SK-N-SH treated with all-trans-retinoic acid at 6 μM for 48 hours (cell line): ENCODE data around the gene HLA-DMA.

Experiments
- ATAC-seq: fragments of 200-7000 bp; cut with Tn5 transposase; 3 replicates; pipeline ENCODE4 v1.9.1; 2020; ENCODE audit warnings: mild to moderate bottlenecking, moderate library complexity
- ARNTL ChIP-seq: fragments of 450-650 bp; formaldehyde crosslinking; IDR thresholded peaks from 2 replicates; pipeline ENCODE4 v1.5.0; 2020; ENCODE audit warnings: low read depth, mild to moderate bottlenecking, moderate library complexity, borderline replicate concordance
- BACH2 ChIP-seq: fragments of 250-450 bp; sonication (Bioruptor Pico); IDR thresholded peaks from 2 replicates; pipeline ENCODE4 v1.9.0; 2021; ENCODE audit warnings: mild to moderate bottlenecking, borderline replicate concordance
- CSDC2 ChIP-seq: fragments of 250-450 bp; sonication (Bioruptor Pico); IDR thresholded peaks from 2 replicates; pipeline ENCODE4 v1.5.0; 2020; ENCODE audit warnings: mild to moderate bottlenecking, moderate library complexity
- ESRRG ChIP-seq: fragments of 250-450 bp; sonication (Bioruptor Pico); IDR thresholded peaks from 2 replicates; pipeline ENCODE4 v1.6.1; 2021; ENCODE audit warnings: mild to moderate bottlenecking
- GLIS3 ChIP-seq: fragments of 250-450 bp; sonication (Bioruptor Pico); IDR thresholded peaks from 2 replicates; pipeline ENCODE4 v1.5.0; 2020; ENCODE audit warnings: mild to moderate bottlenecking, moderate library complexity
- OSR1 ChIP-seq: fragments of 250-450 bp; sonication (Bioruptor Pico); IDR thresholded peaks from 2 replicates; pipeline ENCODE4 v1.8.0; 2022; ENCODE audit warnings: moderate library complexity, mild to moderate bottlenecking, inconsistent platforms
- TCF4 ChIP-seq: fragments of 250-450 bp; sonication (Bioruptor Pico); IDR thresholded peaks from 2 replicates; pipeline ENCODE4 v1.8.0; 2021; ENCODE audit warnings: mild to moderate bottlenecking, moderate library complexity, borderline replicate concordance
- ZC3H10 ChIP-seq: fragments of 250-450 bp; sonication (Bioruptor Pico); IDR thresholded peaks from 2 replicates; pipeline ENCODE4 v1.5.1; 2021; ENCODE audit warnings: mild to moderate bottlenecking, moderate library complexity
- ZFP3 ChIP-seq: fragments of 250-450 bp; sonication (Bioruptor Pico); IDR thresholded peaks from 2 replicates; pipeline ENCODE4 v1.5.0; 2020; ENCODE audit warnings: mild to moderate bottlenecking, moderate library complexity
- TF ChIP-seq, protein P1 (sequence below): fragments of 250-450 bp; sonication (Bioruptor Pico); IDR thresholded peaks from 2 replicates; pipeline ENCODE4 v1.5.0; 2020; ENCODE audit warnings: mild to moderate bottlenecking, moderate library complexity
- TF ChIP-seq, protein P2 (sequence below): fragments of 250-450 bp; sonication (Bioruptor Pico); IDR thresholded peaks from 2 replicates; pipeline ENCODE4 v1.5.1; 2021; ENCODE audit warnings: mild to moderate bottlenecking, moderate library complexity
- TF ChIP-seq, protein P3 (sequence below): fragments of 250-450 bp; sonication (Bioruptor Pico); IDR thresholded peaks from 2 replicates; pipeline ENCODE4 v1.8.0; 2020; ENCODE audit warnings: mild to moderate bottlenecking, moderate library complexity, borderline replicate concordance
- TF ChIP-seq, protein P4 (sequence below): fragments of 250-450 bp; sonication (Bioruptor Pico); IDR thresholded peaks from 2 replicates; pipeline ENCODE4 v1.5.1; 2020; ENCODE audit warnings: low read depth, mild to moderate bottlenecking, moderate library complexity

HLA-DMA gene

DNA sequence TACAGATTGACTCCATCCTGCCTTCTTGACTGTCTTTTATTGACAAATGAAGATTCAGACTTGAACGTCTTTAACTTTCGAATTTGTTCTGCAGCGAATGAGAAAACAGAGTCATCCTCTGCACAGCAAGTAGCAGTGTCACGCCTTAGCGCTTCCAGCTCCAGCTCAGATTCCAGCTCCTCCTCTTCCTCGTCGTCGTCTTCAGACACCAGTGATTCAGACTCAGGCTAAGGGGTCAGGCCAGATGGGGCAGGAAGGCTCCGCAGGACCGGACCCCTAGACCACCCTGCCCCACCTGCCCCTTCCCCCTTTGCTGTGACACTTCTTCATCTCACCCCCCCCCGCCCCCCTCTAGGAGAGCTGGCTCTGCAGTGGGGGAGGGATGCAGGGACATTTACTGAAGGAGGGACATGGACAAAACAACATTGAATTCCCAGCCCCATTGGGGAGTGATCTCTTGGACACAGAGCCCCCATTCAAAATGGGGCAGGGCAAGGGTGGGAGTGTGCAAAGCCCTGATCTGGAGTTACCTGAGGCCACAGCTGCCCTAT lies 27.7 kb upstream of the HLA-DMA start:
- TF ChIP-seq, protein P1, sequence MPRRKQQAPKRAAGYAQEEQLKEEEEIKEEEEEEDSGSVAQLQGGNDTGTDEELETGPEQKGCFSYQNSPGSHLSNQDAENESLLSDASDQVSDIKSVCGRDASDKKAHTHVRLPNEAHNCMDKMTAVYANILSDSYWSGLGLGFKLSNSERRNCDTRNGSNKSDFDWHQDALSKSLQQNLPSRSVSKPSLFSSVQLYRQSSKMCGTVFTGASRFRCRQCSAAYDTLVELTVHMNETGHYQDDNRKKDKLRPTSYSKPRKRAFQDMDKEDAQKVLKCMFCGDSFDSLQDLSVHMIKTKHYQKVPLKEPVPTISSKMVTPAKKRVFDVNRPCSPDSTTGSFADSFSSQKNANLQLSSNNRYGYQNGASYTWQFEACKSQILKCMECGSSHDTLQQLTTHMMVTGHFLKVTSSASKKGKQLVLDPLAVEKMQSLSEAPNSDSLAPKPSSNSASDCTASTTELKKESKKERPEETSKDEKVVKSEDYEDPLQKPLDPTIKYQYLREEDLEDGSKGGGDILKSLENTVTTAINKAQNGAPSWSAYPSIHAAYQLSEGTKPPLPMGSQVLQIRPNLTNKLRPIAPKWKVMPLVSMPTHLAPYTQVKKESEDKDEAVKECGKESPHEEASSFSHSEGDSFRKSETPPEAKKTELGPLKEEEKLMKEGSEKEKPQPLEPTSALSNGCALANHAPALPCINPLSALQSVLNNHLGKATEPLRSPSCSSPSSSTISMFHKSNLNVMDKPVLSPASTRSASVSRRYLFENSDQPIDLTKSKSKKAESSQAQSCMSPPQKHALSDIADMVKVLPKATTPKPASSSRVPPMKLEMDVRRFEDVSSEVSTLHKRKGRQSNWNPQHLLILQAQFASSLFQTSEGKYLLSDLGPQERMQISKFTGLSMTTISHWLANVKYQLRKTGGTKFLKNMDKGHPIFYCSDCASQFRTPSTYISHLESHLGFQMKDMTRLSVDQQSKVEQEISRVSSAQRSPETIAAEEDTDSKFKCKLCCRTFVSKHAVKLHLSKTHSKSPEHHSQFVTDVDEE, result no peak
- no peak for TF ChIP-seq ARNTL (CRISPR knock-in tag)
- TF ChIP-seq ZC3H10, result no peak
- TF ChIP-seq BACH2 (CRISPR knock-in tag), result no peak
- no peak for ATAC-seq

DNA sequence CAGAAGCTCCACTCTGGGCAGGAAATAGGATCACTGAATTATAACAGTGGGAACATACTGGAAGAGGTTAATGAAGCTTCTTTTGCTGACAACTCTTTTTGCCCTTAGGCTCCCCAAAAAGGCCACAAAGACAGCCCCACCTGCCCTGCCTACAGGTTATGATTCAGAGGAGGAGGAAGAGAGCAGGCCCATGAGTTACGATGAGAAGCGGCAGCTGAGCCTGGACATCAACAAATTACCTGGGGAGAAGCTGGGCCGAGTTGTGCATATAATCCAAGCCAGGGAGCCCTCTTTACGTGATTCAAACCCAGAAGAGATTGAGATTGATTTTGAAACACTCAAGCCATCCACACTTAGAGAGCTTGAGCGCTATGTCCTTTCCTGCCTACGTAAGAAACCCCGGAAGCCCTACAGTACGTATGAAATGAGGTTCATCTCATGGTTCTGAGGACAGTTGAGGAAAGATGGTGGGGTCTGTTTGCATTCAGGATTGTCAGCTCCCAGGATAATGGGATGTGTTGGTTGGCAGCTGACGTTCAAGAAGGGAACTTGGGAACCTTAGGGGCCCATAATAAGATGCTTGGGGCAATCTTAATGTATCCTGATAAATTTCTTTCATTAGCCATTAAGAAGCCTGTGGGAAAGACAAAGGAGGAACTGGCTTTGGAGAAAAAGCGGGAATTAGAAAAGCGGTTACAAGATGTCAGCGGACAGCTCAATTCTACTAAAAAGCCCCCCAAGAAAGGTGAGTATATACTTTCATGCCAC lies 27.0 kb upstream of the HLA-DMA start:
- TF ChIP-seq CSDC2 (CRISPR knock-in tag), result no peak
- TF ChIP-seq BACH2 (CRISPR knock-in tag), result no peak
- TF ChIP-seq TCF4, result no peak
- TF ChIP-seq, protein P2, sequence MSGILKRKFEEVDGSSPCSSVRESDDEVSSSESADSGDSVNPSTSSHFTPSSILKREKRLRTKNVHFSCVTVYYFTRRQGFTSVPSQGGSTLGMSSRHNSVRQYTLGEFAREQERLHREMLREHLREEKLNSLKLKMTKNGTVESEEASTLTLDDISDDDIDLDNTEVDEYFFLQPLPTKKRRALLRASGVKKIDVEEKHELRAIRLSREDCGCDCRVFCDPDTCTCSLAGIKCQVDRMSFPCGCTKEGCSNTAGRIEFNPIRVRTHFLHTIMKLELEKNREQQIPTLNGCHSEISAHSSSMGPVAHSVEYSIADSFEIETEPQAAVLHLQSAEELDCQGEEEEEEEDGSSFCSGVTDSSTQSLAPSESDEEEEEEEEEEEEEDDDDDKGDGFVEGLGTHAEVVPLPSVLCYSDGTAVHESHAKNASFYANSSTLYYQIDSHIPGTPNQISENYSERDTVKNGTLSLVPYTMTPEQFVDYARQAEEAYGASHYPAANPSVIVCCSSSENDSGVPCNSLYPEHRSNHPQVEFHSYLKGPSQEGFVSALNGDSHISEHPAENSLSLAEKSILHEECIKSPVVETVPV, result no peak
- TF ChIP-seq, protein P1, result no peak
- ATAC-seq, result no peak

DNA sequence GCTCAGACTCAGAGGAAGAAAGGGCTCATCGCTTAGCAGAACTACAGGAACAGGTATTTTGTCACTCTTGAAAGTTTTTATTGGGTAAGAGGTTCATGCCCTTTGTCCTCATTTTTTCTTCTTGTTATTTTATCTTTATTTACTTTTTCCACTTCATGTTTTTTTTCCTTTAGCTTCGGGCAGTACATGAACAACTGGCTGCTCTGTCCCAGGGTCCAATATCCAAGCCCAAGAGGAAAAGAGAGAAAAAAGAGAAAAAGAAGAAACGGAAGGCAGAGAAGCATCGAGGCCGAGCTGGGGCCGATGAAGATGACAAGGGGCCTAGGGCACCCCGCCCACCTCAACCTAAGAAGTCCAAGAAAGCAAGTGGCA lies 25.0 kb upstream of the HLA-DMA start:
- no peak for ATAC-seq
- TF ChIP-seq, protein P3, sequence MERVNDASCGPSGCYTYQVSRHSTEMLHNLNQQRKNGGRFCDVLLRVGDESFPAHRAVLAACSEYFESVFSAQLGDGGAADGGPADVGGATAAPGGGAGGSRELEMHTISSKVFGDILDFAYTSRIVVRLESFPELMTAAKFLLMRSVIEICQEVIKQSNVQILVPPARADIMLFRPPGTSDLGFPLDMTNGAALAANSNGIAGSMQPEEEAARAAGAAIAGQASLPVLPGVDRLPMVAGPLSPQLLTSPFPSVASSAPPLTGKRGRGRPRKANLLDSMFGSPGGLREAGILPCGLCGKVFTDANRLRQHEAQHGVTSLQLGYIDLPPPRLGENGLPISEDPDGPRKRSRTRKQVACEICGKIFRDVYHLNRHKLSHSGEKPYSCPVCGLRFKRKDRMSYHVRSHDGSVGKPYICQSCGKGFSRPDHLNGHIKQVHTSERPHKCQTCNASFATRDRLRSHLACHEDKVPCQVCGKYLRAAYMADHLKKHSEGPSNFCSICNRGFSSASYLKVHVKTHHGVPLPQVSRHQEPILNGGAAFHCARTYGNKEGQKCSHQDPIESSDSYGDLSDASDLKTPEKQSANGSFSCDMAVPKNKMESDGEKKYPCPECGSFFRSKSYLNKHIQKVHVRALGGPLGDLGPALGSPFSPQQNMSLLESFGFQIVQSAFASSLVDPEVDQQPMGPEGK (CRISPR knock-in tag), result no peak
- TF ChIP-seq ZFP3 (CRISPR knock-in tag) (no peak), OSR1 (CRISPR knock-in tag) (no peak), ESRRG (CRISPR knock-in tag) (no peak), GLIS3 (no peak)
- TF ChIP-seq, protein P4, sequence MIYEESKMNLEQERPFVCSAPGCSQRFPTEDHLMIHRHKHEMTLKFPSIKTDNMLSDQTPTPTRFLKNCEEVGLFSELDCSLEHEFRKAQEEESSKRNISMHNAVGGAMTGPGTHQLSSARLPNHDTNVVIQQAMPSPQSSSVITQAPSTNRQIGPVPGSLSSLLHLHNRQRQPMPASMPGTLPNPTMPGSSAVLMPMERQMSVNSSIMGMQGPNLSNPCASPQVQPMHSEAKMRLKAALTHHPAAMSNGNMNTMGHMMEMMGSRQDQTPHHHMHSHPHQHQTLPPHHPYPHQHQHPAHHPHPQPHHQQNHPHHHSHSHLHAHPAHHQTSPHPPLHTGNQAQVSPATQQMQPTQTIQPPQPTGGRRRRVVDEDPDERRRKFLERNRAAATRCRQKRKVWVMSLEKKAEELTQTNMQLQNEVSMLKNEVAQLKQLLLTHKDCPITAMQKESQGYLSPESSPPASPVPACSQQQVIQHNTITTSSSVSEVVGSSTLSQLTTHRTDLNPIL (CRISPR knock-in tag), result no peak
- TF ChIP-seq, protein P1, result no peak
